A673 (cell line): ENCODE results near the gene TXNDC16. TPM values are rescaled to one million over a fixed set of nuclear protein-coding genes. Genes with fewer than 3 reads are reported as not detected.
"Not testable (repeated sequence)": the region's sequence is repeated elsewhere in the genome, so short reads cannot be mapped to it uniquely, and the experiment has no call there.

Experiments used
- BruUV-seq: library from RNA; stranded (reverse); fragments of 400-500 nt; replicated peaks from 2 replicates; lab custom pipeline; 2021; lab: Mats Ljungman, UMichigan
- CTCF ChIA-PET: fragments of 300-600 bp; sonication (Branson Sonifier 250); formaldehyde crosslinking; loops from one replicate; lab custom pipeline; 2022; ENCODE audit warnings: antibody characterized with exemption; lab: Charles Lee
- POLR2A ChIA-PET: fragments of 300-600 bp; sonication (Branson Sonifier 250); formaldehyde crosslinking; loops from one replicate; lab custom pipeline; 2022; ENCODE audit warnings: antibody characterized with exemption; ENCODE audit not compliant: low non-redundant PET; lab: Charles Lee
- DNase-seq: peaks from one replicate; pipeline ENCODE4 v3.0.0-alpha.2; 2015; ENCODE audit warnings: low spot score
- H3K27ac ChIP-seq: fragments of 200-600 bp; sonication (generic); 2 replicates; pipeline ENCODE4 v1.5.1; 2016; ENCODE audit warnings: mixed run types, low read depth, mild to moderate bottlenecking, mixed read lengths, antibody characterized with exemption, low read length; ENCODE audit not compliant: poor library complexity, severe bottlenecking
- H3K27me3 ChIP-seq: fragments of 200-600 bp; sonication (generic); replicated peaks from 2 replicates; pipeline ENCODE4 v1.6.1; 2017; ENCODE audit warnings: mixed run types, low read depth, mild to moderate bottlenecking, mixed read lengths, antibody characterized with exemption, low read length; ENCODE audit not compliant: insufficient read depth, poor library complexity
- H3K36me3 ChIP-seq: fragments of 200-600 bp; sonication (generic); 2 replicates; pipeline ENCODE4 v1.6.1; 2016; ENCODE audit warnings: mixed run types, mild to moderate bottlenecking, mixed read lengths, antibody characterized with exemption, low read length; ENCODE audit not compliant: insufficient read depth, poor library complexity, severe bottlenecking
- H3K4me1 ChIP-seq: fragments of 200-600 bp; sonication (generic); 2 replicates; pipeline ENCODE4 v1.6.1; 2017; ENCODE audit warnings: mixed run types, mild to moderate bottlenecking, mixed read lengths, antibody characterized with exemption, low read length; ENCODE audit not compliant: insufficient read depth, poor library complexity, severe bottlenecking
- H3K4me3 ChIP-seq: fragments of 200-600 bp; sonication (generic); 2 replicates; pipeline ENCODE4 v1.5.1; 2016; ENCODE audit warnings: low read depth, mixed run types, mild to moderate bottlenecking, mixed read lengths, low read length; ENCODE audit not compliant: poor library complexity, severe bottlenecking
- H3K9me3 ChIP-seq: fragments of 200-600 bp; sonication (generic); 2 replicates; pipeline ENCODE4 v1.6.1; 2016; ENCODE audit warnings: mixed run types, low read depth, mild to moderate bottlenecking, mixed read lengths, antibody characterized with exemption, low read length; ENCODE audit not compliant: poor library complexity, severe bottlenecking
- CTCF ChIP-seq: fragments of 300-800, 200-600 bp; sonication (generic); conservative IDR thresholded peaks from 2 replicates; pipeline ENCODE4 v1.5.1; 2017; ENCODE audit warnings: low read depth, mild to moderate bottlenecking, antibody characterized with exemption, low read length, moderate library complexity, mixed read lengths
- EZH2 ChIP-seq: fragments of 200-600 bp; sonication (generic); IDR thresholded peaks from 2 replicates; pipeline ENCODE4 v1.6.1; 2017; ENCODE audit warnings: borderline replicate concordance, low read depth, mild to moderate bottlenecking, mixed read lengths, antibody characterized with exemption, low read length; ENCODE audit not compliant: poor library complexity, severe bottlenecking
- intact Hi-C: fragments of 100-400 bp; cut with micrococcal nuclease; formaldehyde crosslinking; loops from one replicate; pipeline ENCODE4 v1.10.0; 2022; ENCODE audit not compliant: unreplicated experiment
- total RNA-seq: library from RNA; stranded (reverse); gene quantifications from 2 replicates; pipeline ENCODE4 v1.2.3, GENCODE V29; 2021

TXNDC16 gene
- total RNA-seq, 1 experiment from 2014 or later: 4.8 TPM

- H3K27me3 ChIP-seq: no peaks in the 10 kb centered on the region
- no peak overlapping the region for H3K27ac ChIP-seq
- TF ChIP-seq CTCF (no peak), EZH2 (no peak)
- H3K4me3 ChIP-seq: no peak overlapping the region
- H3K4me1 ChIP-seq: no peaks in the 10 kb centered on the region
- DNase-seq: no peak
- CTCF ChIA-PET: no interaction called here
- BruUV-seq: no TSS peak
- POLR2A ChIA-PET: no interaction called here
- H3K9me3 ChIP-seq: no peaks in the 10 kb centered on the region
- intact Hi-C loops: no loop called here
- no peaks in the 10 kb centered on the region for H3K36me3 ChIP-seq
Measured at GRCh38 chr14:52575858-52576257, 23.6 kb upstream of the TXNDC16 start.

GRCh38 chr14:52568454-52568853 lies 16.1 kb upstream of the TXNDC16 start:
- H3K9me3 ChIP-seq, H3K4me1 ChIP-seq, BruUV-seq, H3K27me3 ChIP-seq, intact Hi-C loops, H3K4me3 ChIP-seq, H3K36me3 ChIP-seq, POLR2A ChIA-PET, H3K27ac ChIP-seq, DNase-seq: not testable (repeated sequence)
- CTCF ChIA-PET: interaction anchor here (0.6 kb wide), 2 partner anchors 167 to 1708 kb away, joined by 4 to 6 read pairs; no protein-coding TSS in a partner anchor

- Histone ChIP-seq H3K9me3 (no peaks in the 10 kb centered on the region), H3K4me3 (no peak overlapping the region), H3K27ac (no peak overlapping the region), H3K27me3 (no peaks in the 10 kb centered on the region), H3K36me3 (no peaks in the 10 kb centered on the region), H3K4me1 (no peaks in the 10 kb centered on the region)
- no TSS peak for BruUV-seq
- intact Hi-C loops: no loop called here
- no peak for TF ChIP-seq EZH2
- no peak for TF ChIP-seq CTCF
- POLR2A ChIA-PET: no interaction called here
- CTCF ChIA-PET: no interaction called here
- peak; percentile 29 for DNase-seq
Measured at GRCh38 chr14:52563120-52563519, 10.8 kb upstream of the TXNDC16 start.

- POLR2A ChIA-PET: no interaction called here
- H3K4me1 ChIP-seq: peaks cover 8% of the 10 kb centered on the region
- no peaks in the 10 kb centered on the region for H3K9me3 ChIP-seq
- BruUV-seq: no TSS peak
- no peak overlapping the region for H3K27ac ChIP-seq
- H3K36me3 ChIP-seq: no peaks in the 10 kb centered on the region
- no peaks in the 10 kb centered on the region for H3K27me3 ChIP-seq
- intact Hi-C loops: no loop called here
- CTCF ChIA-PET: no interaction called here
- TF ChIP-seq EZH2 (no peak), CTCF (no peak)
- DNase-seq: no peak
- no peak overlapping the region for H3K4me3 ChIP-seq
Measured at GRCh38 chr14:52558688-52559087, 6.4 kb upstream of the TXNDC16 start.
